ENCODE measurements around the gene ALDH1A2. TPM values are rescaled to one million over a fixed set of nuclear protein-coding genes. Genes with fewer than 3 reads are reported as not detected.

The ALDH1A2 gene
- total RNA-seq, 1 experiment from 2014 or later: 4.0 TPM

DNA sequence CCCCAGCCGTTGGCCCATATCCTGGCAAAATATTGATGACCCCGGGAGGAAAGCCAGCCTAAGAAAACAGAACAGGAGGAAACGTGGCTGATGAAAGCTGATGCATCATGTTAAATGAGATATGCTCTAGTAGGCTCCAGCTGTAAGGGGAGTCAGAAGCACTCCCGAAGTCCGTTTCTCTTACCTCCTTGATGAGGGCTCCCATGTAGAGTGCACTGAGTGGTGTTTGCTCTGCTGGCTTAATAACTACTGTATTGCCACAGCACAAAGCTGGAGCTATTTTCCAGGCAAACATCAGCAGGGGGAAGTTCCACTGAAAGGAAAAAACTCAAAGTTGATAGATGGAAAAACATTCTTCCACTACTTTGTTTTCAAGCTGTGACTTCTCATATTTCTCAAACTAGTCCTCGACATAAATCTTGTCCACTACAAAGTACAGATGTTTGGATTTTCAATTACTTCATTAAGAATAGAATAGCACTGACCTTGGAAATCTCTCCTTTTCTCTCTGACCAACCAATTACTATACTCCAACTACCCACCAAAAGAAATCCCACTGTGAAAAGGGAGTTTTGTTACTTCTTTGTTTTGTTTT is 72.7 kb downstream of the ALDH1A2 start:
- CTCF ChIA-PET: no interaction called here
- Histone ChIP-seq H3K9me3 (ENCODE audit: insufficient read depth, low read depth) (no peaks in the 10 kb centered on the region), H3K27ac (no peak overlapping the region), H3F3A (ENCODE audit: insufficient read depth, low read depth) (no peaks in the 10 kb centered on the region), H3K9me2 (ENCODE audit: insufficient read depth) (no peaks in the 10 kb centered on the region), H4K20me1 (ENCODE audit: insufficient read depth) (no peaks in the 10 kb centered on the region), H2AFZ (no peak overlapping the region), H3K4me2 (no peak overlapping the region), H3K4me1 (replicated peaks; ENCODE audit: insufficient read depth) (no peaks in the 10 kb centered on the region), H3K36me3 (ENCODE audit: low read depth) (no peaks in the 10 kb centered on the region), H3K4me3 (no peak overlapping the region), H3K27me3 (ENCODE audit: insufficient read depth, low read depth) (no peaks in the 10 kb centered on the region), H3K79me2 (ENCODE audit: low read depth) (no peaks in the 10 kb centered on the region)
- DNase-seq: no peak
- TF ChIP-seq EZH2 (IDR thresholded peaks at IDR 0.05; ENCODE audit: low read depth): no peak
- TF ChIP-seq, protein P1, sequence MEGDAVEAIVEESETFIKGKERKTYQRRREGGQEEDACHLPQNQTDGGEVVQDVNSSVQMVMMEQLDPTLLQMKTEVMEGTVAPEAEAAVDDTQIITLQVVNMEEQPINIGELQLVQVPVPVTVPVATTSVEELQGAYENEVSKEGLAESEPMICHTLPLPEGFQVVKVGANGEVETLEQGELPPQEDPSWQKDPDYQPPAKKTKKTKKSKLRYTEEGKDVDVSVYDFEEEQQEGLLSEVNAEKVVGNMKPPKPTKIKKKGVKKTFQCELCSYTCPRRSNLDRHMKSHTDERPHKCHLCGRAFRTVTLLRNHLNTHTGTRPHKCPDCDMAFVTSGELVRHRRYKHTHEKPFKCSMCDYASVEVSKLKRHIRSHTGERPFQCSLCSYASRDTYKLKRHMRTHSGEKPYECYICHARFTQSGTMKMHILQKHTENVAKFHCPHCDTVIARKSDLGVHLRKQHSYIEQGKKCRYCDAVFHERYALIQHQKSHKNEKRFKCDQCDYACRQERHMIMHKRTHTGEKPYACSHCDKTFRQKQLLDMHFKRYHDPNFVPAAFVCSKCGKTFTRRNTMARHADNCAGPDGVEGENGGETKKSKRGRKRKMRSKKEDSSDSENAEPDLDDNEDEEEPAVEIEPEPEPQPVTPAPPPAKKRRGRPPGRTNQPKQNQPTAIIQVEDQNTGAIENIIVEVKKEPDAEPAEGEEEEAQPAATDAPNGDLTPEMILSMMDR (conservative IDR thresholded peaks at IDR 0.05): no peak
- intact Hi-C loops (cut with micrococcal nuclease; ENCODE audit: unreplicated experiment): no loop called here
- POLR2A ChIA-PET (ENCODE audit: unreplicated experiment): no interaction called here
- BruUV-seq (replicated peaks): no TSS peak

DNA sequence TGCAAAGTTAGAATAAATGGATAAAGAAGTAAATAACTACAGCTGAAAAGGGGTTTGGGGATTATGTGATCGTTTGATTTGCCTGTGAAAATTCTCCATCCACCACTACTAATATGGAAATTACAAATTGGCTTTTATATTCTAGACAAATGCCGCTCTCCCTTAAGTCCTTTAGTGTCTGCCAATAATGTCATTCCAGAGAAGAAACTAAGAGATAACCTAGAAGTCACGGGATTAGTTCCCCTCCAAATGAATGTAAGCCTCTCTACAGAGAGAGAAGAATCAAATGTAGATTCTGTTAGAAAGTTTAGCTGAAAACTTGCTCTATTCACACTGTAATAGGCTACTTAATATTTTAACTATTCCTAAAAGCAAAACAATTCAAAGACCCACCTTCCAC is 92.0 kb downstream of the ALDH1A2 start:
- no peaks in the 10 kb centered on the region for H4K20me1 ChIP-seq (ENCODE audit: insufficient read depth)

DNA sequence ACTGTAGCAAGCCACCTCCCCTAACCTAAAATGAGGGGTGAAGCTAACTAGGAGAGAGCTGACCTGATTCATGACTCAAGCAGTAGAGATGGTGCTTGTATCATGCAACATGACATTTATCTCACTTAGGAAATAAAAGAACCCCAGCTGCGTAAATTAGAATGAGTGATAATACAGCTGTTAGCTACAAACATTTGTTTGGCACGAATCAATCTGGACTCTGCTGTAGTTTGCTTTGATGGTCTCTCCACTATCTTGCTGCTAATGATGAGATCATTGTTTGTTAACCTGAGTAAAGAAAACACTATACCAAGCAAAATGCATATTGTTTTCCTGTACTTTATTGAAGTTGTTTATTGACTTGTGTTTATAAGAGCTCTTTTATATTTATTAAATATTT is 92.6 kb downstream of the ALDH1A2 start:
- no peak overlapping the region for H3K27ac ChIP-seq
- no peaks in the 10 kb centered on the region for H3K9me3 ChIP-seq (ENCODE audit: insufficient read depth, low read depth)
- no peaks in the 10 kb centered on the region for H4K20me1 ChIP-seq (ENCODE audit: insufficient read depth)
- H3K4me2 ChIP-seq: no peak overlapping the region
- intact Hi-C loops (cut with micrococcal nuclease; ENCODE audit: unreplicated experiment): no loop called here
- ChIA-PET CTCF (interaction anchor here (0.6 kb wide), 1 partner anchor 25 kb away, joined by 3 read pairs; no protein-coding TSS in a partner anchor), POLR2A (ENCODE audit: unreplicated experiment) (interaction anchor here (0.7 kb wide), 1 partner anchor 14 kb away, joined by 4 read pairs; no protein-coding TSS in a partner anchor)
- H3K27me3 ChIP-seq (ENCODE audit: insufficient read depth, low read depth): no peaks in the 10 kb centered on the region; the same call in 1 of the 2 replicates
- no peak overlapping the region for H3K4me3 ChIP-seq
- TF ChIP-seq EZH2 (IDR thresholded peaks at IDR 0.05; ENCODE audit: low read depth): no peak
- TF ChIP-seq, protein P1 (conservative IDR thresholded peaks at IDR 0.05): no peak
- no peaks in the 10 kb centered on the region for H3K4me1 ChIP-seq (replicated peaks; ENCODE audit: insufficient read depth)
- no TSS peak for BruUV-seq (replicated peaks)
- H3F3A ChIP-seq (ENCODE audit: insufficient read depth, low read depth): no peaks in the 10 kb centered on the region
- no peak for DNase-seq
- no peaks in the 10 kb centered on the region for H3K36me3 ChIP-seq (ENCODE audit: low read depth)
- no peaks in the 10 kb centered on the region for H3K9me2 ChIP-seq (ENCODE audit: insufficient read depth)
- no peak overlapping the region for H2AFZ ChIP-seq
- H3K79me2 ChIP-seq (ENCODE audit: low read depth): no peaks in the 10 kb centered on the region

More for the DNA sequence above, 92.0 kb downstream of the ALDH1A2 start:
- Histone ChIP-seq H2AFZ (no peak overlapping the region), H3K79me2 (ENCODE audit: low read depth) (no peaks in the 10 kb centered on the region), H3F3A (ENCODE audit: insufficient read depth, low read depth) (no peaks in the 10 kb centered on the region), H3K36me3 (ENCODE audit: low read depth) (no peaks in the 10 kb centered on the region), H3K27ac (no peak overlapping the region), H3K9me2 (ENCODE audit: insufficient read depth) (no peaks in the 10 kb centered on the region), H3K9me3 (ENCODE audit: insufficient read depth, low read depth) (no peaks in the 10 kb centered on the region), H3K4me1 (replicated peaks; ENCODE audit: insufficient read depth) (no peaks in the 10 kb centered on the region), H3K4me2 (no peak overlapping the region), H3K4me3 (no peak overlapping the region), H3K27me3 (ENCODE audit: insufficient read depth, low read depth) (no peaks in the 10 kb centered on the region; the same call in 1 of the 2 replicates)
- no TSS peak for BruUV-seq (replicated peaks)
- no peak for TF ChIP-seq EZH2 (IDR thresholded peaks at IDR 0.05; ENCODE audit: low read depth)
- TF ChIP-seq, protein P1 (conservative IDR thresholded peaks at IDR 0.05): no peak
- POLR2A ChIA-PET (ENCODE audit: unreplicated experiment): interaction anchor here (0.7 kb wide), 1 partner anchor 13 kb away, joined by 4 read pairs; no protein-coding TSS in a partner anchor
- CTCF ChIA-PET: no interaction called here
- no peak for DNase-seq
- intact Hi-C loops (cut with micrococcal nuclease; ENCODE audit: unreplicated experiment): no loop called here
